Dendritic cell treated with granulocyte-macrophage colony-stimulating factor and Interleukin-4, amounts not matched to agents 40 ng/mL and 50 ng/mL, for 4 days (primary cell): ENCODE results near the gene UBE2R2.
"Not testable (repeated sequence)": the region's sequence is repeated elsewhere in the genome, so short reads cannot be mapped to it uniquely, and the experiment has no call there.

Experiments used
- H3K27ac Mint-ChIP-seq: one replicate; pipeline ENCODE4 v1.8.0; 2022; ENCODE audit warnings: mild to moderate bottlenecking, mixed read lengths
- H3K27me3 Mint-ChIP-seq: one replicate; pipeline ENCODE4 v1.8.0; 2022; ENCODE audit warnings: mild to moderate bottlenecking, mixed read lengths
- H3K36me3 Mint-ChIP-seq: one replicate; pipeline ENCODE4 v1.8.0; 2022; ENCODE audit warnings: low read depth, mixed read lengths
- H3K4me1 Mint-ChIP-seq: one replicate; pipeline ENCODE4 v1.8.0; 2022; ENCODE audit warnings: low read depth, mixed read lengths
- H3K4me3 Mint-ChIP-seq: one replicate; pipeline ENCODE4 v1.8.0; 2022; ENCODE audit warnings: mild to moderate bottlenecking, moderate library complexity, mixed read lengths
- H3K9me3 Mint-ChIP-seq: one replicate; pipeline ENCODE4 v1.8.0; 2022; ENCODE audit warnings: mixed read lengths
- intact Hi-C: fragments of 100-400 bp; cut with micrococcal nuclease; formaldehyde crosslinking; loops from one replicate; pipeline ENCODE4 v1.15.0; 2022

Gene UBE2R2

DNA sequence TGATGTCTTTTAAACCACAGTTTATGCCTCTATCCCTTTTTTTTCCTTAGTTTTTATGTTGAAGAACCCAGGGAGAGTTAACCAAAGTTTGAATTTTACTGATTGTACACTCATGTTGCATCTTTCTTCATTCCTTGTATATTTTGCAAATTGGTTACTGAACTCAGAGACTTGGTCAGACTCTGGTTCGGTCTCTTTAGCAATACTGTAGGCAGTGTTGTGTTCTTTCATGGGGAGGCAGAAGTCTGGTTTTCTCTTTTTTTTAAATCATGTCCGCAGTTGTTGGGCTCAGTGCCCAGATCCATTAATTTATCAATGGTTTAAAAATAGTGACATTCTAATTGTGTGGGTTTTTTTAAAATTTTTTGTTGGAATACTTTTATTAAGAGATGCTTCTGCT, 23.4 kb downstream of the UBE2R2 start:
- intact Hi-C loops: no loop called here
- peak overlapping the region; percentile 62 for H3K27ac Mint-ChIP-seq

GRCh38 chr9:33843312-33843961, 26.5 kb downstream of the UBE2R2 start:
- Mint-ChIP-seq H3K27me3 (no peaks in the 10 kb centered on the region), H3K4me1 (peaks cover 68% of the 10 kb centered on the region), H3K4me3 (peak overlapping the region; percentile 73), H3K36me3 (peaks cover 9% of the 10 kb centered on the region), H3K27ac (peak overlapping the region; percentile 96), H3K9me3 (no peaks in the 10 kb centered on the region)
- intact Hi-C loops: no loop called here

More for the DNA sequence above, 23.4 kb downstream of the UBE2R2 start:
- no peaks in the 10 kb centered on the region for H3K27me3 Mint-ChIP-seq
- no peaks in the 10 kb centered on the region for H3K9me3 Mint-ChIP-seq
- peaks cover 9% of the 10 kb centered on the region for H3K36me3 Mint-ChIP-seq
- no peak overlapping the region for H3K4me3 Mint-ChIP-seq
- H3K4me1 Mint-ChIP-seq: peaks cover 74% of the 10 kb centered on the region

- H3K36me3 Mint-ChIP-seq: no peaks in the 10 kb centered on the region
- H3K9me3 Mint-ChIP-seq: no peaks in the 10 kb centered on the region
- H3K27ac Mint-ChIP-seq: no peak overlapping the region
- intact Hi-C loops: no loop called here
- H3K4me1 Mint-ChIP-seq: peaks cover 53% of the 10 kb centered on the region
- H3K4me3 Mint-ChIP-seq: no peak overlapping the region
- no peaks in the 10 kb centered on the region for H3K27me3 Mint-ChIP-seq
Measured at GRCh38 chr9:33846231-33846630, 29.3 kb downstream of the UBE2R2 start.

- H3K27ac Mint-ChIP-seq, H3K36me3 Mint-ChIP-seq, H3K4me3 Mint-ChIP-seq, H3K27me3 Mint-ChIP-seq, H3K9me3 Mint-ChIP-seq, intact Hi-C loops: not testable (repeated sequence)
- H3K4me1 Mint-ChIP-seq: peaks cover 39% of the 10 kb centered on the region
Measured at GRCh38 chr9:33847894-33848205, 30.9 kb downstream of the UBE2R2 start.

DNA sequence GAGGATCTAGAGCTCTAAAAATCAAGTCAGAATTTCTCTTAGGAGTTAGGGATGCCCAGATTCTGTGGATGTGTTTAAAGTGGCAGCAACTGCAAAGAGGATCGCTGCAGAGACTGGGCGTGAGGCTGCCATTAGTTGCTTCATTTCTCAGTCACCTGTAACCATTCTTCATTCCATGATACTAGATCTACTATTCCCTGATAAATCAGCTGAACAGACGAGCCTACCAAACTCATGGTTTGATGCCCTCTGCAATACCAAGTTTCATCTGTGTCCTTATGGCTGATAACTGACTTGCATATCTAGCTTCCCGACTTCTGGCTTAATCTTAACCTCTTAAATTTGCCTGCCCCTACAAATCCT, 33.3 kb downstream of the UBE2R2 start:
- no peak overlapping the region for H3K4me3 Mint-ChIP-seq
- H3K9me3 Mint-ChIP-seq: no peaks in the 10 kb centered on the region
- H3K27ac Mint-ChIP-seq: no peak overlapping the region
- H3K27me3 Mint-ChIP-seq: no peaks in the 10 kb centered on the region
- intact Hi-C loops: loop anchor here (2.0 kb wide), 1 partner anchor 35 kb away; no protein-coding TSS in a partner anchor
- H3K4me1 Mint-ChIP-seq: peaks cover 30% of the 10 kb centered on the region
- H3K36me3 Mint-ChIP-seq: peaks cover 12% of the 10 kb centered on the region

GRCh38 chr9:33850677-33851076, 33.7 kb downstream of the UBE2R2 start:
- intact Hi-C loops: loop anchor here (2.0 kb wide), 1 partner anchor 36 kb away; no protein-coding TSS in a partner anchor
- Mint-ChIP-seq H3K4me1 (peaks cover 30% of the 10 kb centered on the region), H3K9me3 (no peaks in the 10 kb centered on the region), H3K27ac (no peak overlapping the region), H3K4me3 (no peak overlapping the region), H3K36me3 (peaks cover 14% of the 10 kb centered on the region), H3K27me3 (no peaks in the 10 kb centered on the region)

DNA sequence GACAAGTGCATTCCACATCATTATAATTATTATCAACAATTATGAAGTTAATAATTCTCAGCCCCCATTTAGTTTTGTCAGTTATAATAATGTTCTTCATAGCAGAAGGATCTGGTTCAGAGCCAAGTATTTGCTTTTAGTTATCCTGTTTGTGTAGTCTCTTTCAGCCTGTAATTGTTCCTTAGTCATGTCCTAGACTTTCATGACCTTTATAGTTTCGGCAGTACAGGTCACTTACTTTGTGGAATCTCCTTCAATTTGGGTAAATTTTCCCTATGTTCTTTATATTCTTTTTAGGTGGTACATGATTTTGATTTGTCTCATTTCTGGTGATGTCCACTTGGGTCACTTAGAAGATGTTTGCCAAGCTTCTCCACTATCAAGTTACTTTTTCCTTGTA, 34.3 kb downstream of the UBE2R2 start:
- Mint-ChIP-seq H3K9me3 (no peaks in the 10 kb centered on the region), H3K27me3 (no peaks in the 10 kb centered on the region), H3K36me3 (peaks cover 14% of the 10 kb centered on the region), H3K27ac (no peak overlapping the region), H3K4me3 (no peak overlapping the region), H3K4me1 (peaks cover 34% of the 10 kb centered on the region)
- intact Hi-C loops: loop anchor here (2.0 kb wide), 1 partner anchor 36 kb away; no protein-coding TSS in a partner anchor

DNA sequence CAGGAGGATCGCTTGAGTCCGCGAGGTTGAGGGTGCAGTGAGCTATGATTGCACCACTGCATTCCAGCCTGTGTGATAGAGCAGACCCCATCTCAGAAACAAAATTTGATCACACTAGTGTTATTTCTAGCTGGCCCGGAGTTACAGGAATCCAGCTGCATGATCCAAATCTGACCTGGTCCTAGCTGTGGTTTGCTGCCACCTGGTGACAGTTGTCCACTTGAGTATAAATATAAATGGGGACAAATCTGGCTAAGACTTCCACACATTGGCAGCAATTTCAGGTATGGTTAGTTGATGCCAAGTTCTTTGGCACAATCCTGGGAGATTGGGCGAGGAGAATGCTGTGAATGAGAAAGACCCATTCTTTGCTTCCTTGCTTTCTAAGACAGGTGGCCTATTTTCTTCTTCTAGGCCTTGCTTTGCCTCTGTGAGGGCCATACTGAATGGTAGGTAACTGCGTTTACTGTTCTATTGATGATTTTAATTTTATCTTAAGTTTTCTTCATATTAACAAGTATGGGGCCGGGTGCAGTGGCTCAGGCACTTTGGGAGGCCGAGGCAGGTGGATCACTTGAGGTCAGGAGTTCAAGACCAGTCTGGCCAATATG, 35.4 kb downstream of the UBE2R2 start:
- Mint-ChIP-seq H3K27ac (no peak overlapping the region), H3K4me3 (no peak overlapping the region), H3K4me1 (peaks cover 31% of the 10 kb centered on the region), H3K9me3 (no peaks in the 10 kb centered on the region), H3K27me3 (no peaks in the 10 kb centered on the region), H3K36me3 (peaks cover 14% of the 10 kb centered on the region)
- intact Hi-C loops: no loop called here

GRCh38 chr9:33856247-33856646, 39.3 kb downstream of the UBE2R2 start:
- H3K27ac Mint-ChIP-seq: no peak overlapping the region
- intact Hi-C loops: no loop called here
- H3K9me3 Mint-ChIP-seq: no peaks in the 10 kb centered on the region
- H3K36me3 Mint-ChIP-seq: peaks cover 14% of the 10 kb centered on the region
- H3K4me1 Mint-ChIP-seq: peaks cover 28% of the 10 kb centered on the region
- no peaks in the 10 kb centered on the region for H3K27me3 Mint-ChIP-seq
- no peak overlapping the region for H3K4me3 Mint-ChIP-seq

GRCh38 chr9:33858423-33858822, 41.5 kb downstream of the UBE2R2 start:
- intact Hi-C loops: no loop called here
- Mint-ChIP-seq H3K27ac (no peak overlapping the region), H3K4me1 (peaks cover 41% of the 10 kb centered on the region), H3K9me3 (no peaks in the 10 kb centered on the region), H3K4me3 (no peak overlapping the region), H3K27me3 (no peaks in the 10 kb centered on the region), H3K36me3 (peaks cover 28% of the 10 kb centered on the region)

DNA sequence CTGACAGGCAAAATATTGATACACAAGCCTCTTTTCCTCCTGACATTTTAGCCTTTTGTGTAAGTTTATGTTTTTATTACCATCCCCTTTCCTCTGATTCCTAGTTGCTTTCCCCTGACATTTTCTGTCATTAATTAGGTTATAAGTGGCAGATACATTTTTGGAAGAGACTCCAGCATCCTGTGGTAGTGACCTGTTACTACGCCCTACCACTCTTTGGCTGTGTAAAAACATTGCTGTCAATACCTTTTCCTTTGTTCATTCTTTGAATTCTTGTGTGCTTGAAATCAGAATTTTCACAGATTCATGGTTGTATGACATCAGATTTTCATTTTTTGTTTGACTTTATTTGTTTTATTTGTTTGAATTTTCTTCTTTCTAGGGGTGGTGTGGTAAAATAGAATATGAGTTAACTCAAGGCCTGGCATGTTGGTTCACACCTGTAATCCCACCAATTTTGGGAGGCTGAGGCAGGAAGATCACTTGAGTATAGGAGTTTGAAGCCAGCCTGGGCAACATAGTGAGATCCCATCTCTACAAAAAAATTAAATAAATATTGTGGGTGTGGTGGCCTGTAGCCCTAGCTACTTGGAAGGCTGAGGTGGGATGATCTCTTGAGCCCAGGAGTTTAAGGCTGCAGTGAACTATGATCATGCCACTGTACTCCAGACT, 43.4 kb downstream of the UBE2R2 start:
- Mint-ChIP-seq H3K27ac (peak overlapping the region; percentile 59), H3K36me3 (peaks cover 26% of the 10 kb centered on the region), H3K9me3 (no peaks in the 10 kb centered on the region), H3K27me3 (no peaks in the 10 kb centered on the region), H3K4me1 (peaks cover 38% of the 10 kb centered on the region), H3K4me3 (no peak overlapping the region)
- intact Hi-C loops: no loop called here

- Mint-ChIP-seq H3K36me3 (peaks cover 41% of the 10 kb centered on the region), H3K4me1 (peaks cover 39% of the 10 kb centered on the region), H3K27me3 (no peaks in the 10 kb centered on the region), H3K4me3 (no peak overlapping the region), H3K27ac (peak overlapping the region; percentile 76), H3K9me3 (no peaks in the 10 kb centered on the region)
- intact Hi-C loops: no loop called here
Measured at GRCh38 chr9:33861917-33862453, 45.0 kb downstream of the UBE2R2 start.

DNA sequence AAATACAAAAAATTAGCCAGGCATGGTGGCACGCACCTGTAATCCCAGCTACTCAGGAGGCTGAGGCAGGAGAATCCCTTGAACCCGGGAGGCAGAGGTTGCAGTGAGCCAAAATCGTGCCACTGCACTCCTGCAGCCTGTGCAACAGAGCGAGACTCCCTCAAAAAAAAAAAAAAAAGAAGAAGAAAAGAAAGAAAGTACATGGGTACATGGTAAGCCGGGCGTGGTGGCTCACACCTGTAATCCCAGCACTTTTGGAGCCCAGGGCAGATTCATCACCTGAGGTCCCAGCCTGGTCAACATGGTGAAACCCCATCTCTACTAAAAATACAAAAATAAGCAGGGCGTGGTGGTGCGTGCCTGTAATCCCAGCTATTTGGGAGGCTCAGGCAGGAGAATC, 46.1 kb downstream of the UBE2R2 start:
- Mint-ChIP-seq H3K36me3 (peaks cover 44% of the 10 kb centered on the region), H3K4me1 (peaks cover 49% of the 10 kb centered on the region), H3K27ac (peak overlapping the region; percentile 76)
- intact Hi-C loops, H3K9me3 Mint-ChIP-seq, H3K27me3 Mint-ChIP-seq, H3K4me3 Mint-ChIP-seq: not testable (repeated sequence)

DNA sequence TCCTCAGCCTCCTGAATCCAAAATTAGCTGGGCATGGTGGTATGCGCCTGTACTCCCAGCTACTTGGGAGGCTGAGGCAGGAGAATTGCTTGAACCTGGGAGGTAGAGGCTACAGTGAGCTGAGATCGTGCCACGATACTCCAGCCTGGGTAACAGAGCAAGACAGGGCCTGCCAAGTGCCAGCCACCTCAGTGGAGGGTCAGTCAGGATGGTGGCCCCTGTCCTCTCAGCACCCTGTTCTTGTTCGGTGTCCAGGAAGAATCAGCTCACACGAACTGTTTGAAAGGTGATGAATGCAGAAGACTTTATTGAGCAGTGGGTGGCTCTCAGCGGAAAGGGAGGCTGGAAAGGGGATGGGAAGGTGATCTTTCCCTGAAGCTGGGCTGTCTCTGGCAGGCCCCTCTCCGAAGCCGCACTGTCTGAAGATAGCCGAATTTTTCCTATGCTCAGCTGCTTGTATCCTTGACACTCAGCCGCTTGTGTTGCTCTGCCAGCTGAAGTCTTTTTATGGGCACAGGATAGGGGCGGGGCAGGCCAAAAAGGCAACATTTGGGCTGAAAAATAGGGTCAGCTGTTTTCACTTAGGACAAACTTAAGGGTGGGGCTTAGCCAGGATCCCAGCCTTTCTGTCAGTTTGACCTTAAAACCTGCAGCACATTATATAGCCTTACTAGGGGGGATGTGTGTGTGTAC, 50.9 kb downstream of the UBE2R2 start:
- H3K36me3 Mint-ChIP-seq: peaks cover 35% of the 10 kb centered on the region
- peak overlapping the region; percentile 77 for H3K27ac Mint-ChIP-seq
- peak overlapping the region; percentile 17 for H3K4me3 Mint-ChIP-seq
- intact Hi-C loops: no loop called here
- no peaks in the 10 kb centered on the region for H3K27me3 Mint-ChIP-seq
- H3K9me3 Mint-ChIP-seq: no peaks in the 10 kb centered on the region
- H3K4me1 Mint-ChIP-seq: peaks cover 52% of the 10 kb centered on the region
